ENCODE measurements around the gene ENKUR. TPM values are rescaled to one million over a fixed set of nuclear protein-coding genes. Genes with fewer than 3 reads are reported as not detected.
A peak's percentile ranks its signal among the peaks of the same experiment; 100 is the strongest.
"Not testable (repeated sequence)": the region's sequence is repeated elsewhere in the genome, so short reads cannot be mapped to it uniquely, and the experiment has no call there.

Gene ENKUR
- total RNA-seq, 2 experiments from 2014 or later = not detected

DNA sequence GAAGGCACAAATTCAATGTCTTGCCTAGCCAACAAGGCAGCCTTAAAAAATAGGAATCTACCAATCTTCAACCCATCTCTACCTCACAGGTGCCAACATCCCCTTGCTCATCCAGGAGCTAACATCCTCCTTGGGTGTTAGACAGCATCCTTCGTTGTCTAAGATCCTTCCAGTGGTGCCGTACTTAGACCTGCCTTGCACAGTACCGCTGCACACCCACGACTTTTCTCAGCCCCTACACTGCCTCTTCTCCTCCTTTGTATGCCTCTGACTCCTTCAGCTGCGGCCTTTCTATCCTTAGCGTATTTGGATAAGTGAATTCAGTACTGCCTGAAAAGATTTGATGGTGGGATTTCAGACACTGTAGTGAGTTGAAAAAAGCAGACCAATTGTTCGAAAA, 47.6 kb downstream of the ENKUR start:
- CTCF ChIA-PET = interaction anchor here (0.6 kb wide), 1 partner anchor 171 kb away, joined by 3 read pairs; no protein-coding TSS in a partner anchor
- POLR2A ChIA-PET = no interaction called here
- H3K4me1 Mint-ChIP-seq (ENCODE audit: low read depth) = peaks cover 6% of the 10 kb centered on the region
- DNase-seq = no peak
- no peak for ATAC-seq
- H3K27ac Mint-ChIP-seq = no peak overlapping the region
- H3K4me3 Mint-ChIP-seq = no peak overlapping the region
- no peaks in the 10 kb centered on the region for H3K27me3 Mint-ChIP-seq (ENCODE audit: low read depth)
- no peaks in the 10 kb centered on the region for H3K9me3 Mint-ChIP-seq (ENCODE audit: insufficient read depth)
- no peaks in the 10 kb centered on the region for H3K36me3 Mint-ChIP-seq (ENCODE audit: low read depth)

DNA sequence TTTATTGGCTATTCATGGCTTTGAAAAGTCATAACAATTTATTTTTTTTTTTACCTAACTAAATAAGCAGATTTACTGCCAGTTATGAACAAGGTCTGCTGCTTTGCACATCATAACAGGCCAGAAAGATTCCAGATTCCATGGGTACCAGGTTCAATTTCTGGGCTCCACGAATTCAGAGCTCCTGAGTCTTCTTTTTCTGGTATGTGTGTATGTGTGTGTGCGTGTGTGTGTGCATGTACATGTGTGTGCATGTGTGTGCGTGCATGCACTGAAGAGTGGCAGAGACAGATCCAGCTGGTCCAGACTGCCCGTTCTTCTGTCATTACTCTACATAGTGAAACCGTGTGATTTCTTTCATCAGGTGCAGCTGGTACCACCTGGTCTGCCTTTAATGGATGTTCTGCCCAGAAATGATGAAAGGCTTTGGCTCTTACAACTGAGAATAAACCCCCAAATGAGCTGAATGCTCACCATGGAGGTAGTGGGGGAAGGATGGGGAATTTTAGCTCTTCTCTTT, 48.9 kb downstream of the ENKUR start:
- DNase-seq (no peak), ATAC-seq (no peak)
- Mint-ChIP-seq H3K36me3 (ENCODE audit: low read depth) (no peaks in the 10 kb centered on the region), H3K27me3 (ENCODE audit: low read depth) (no peaks in the 10 kb centered on the region), H3K27ac (no peak overlapping the region), H3K9me3 (ENCODE audit: insufficient read depth) (no peaks in the 10 kb centered on the region), H3K4me1 (ENCODE audit: low read depth) (peaks cover 6% of the 10 kb centered on the region), H3K4me3 (no peak overlapping the region)
- CTCF ChIA-PET = no interaction called here
- POLR2A ChIA-PET = no interaction called here

DNA sequence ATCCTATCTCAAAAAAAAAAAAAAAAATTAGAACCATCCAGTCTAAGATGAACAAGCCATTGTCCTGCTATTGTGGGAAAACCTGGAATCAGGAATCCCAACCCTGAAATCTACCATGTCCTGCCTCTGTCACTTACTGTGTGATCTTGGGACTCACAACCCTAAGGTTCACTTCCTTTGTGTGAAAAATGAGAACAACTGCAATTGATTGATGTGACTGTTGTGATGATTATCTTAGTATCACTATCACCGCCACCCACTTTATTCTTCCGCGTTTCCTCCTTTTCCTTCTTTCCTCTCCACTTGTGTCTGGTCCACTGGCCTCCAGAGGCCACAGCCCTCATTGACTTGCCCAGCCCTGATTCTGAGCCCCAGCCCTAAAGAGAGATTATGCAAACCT, 50.9 kb downstream of the ENKUR start:
- DNase-seq = no peak
- no peak overlapping the region for H3K27ac Mint-ChIP-seq
- H3K36me3 Mint-ChIP-seq (ENCODE audit: low read depth) = no peaks in the 10 kb centered on the region
- H3K9me3 Mint-ChIP-seq (ENCODE audit: insufficient read depth) = no peaks in the 10 kb centered on the region
- CTCF ChIA-PET = interaction anchor here (0.5 kb wide), 1 partner anchor 33 kb away, joined by 3 read pairs; no protein-coding TSS in a partner anchor
- H3K4me1 Mint-ChIP-seq (ENCODE audit: low read depth) = peaks cover 3% of the 10 kb centered on the region
- POLR2A ChIA-PET = no interaction called here
- no peak for ATAC-seq
- H3K27me3 Mint-ChIP-seq (ENCODE audit: low read depth) = no peaks in the 10 kb centered on the region
- H3K4me3 Mint-ChIP-seq = no peak overlapping the region

DNA sequence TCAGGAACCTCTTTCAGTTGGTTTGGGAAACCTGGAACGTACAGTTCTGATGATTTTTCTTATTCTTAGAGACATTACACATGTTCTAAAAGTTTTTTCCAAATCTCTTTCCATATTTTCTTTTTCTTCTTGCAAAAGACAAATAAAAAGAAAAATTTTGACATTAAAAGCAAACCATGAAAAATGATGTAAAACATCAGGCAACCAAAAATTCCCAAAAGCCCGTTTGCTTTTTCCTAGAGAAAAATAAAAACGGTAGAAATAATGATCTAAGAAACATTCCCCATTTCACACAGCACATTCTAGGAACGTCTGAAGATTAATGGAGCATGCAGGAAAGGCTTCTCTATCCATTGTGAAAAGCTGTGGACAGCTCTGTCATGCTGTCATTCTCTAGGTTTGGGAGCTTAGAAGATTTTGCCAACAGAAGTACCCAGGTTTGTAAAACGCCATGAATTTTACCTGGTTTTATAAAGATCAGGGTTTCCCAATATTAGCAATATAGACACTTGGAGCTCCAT, 52.4 kb downstream of the ENKUR start:
- no peaks in the 10 kb centered on the region for H3K4me1 Mint-ChIP-seq (ENCODE audit: low read depth)
- POLR2A ChIA-PET = no interaction called here
- H3K27ac Mint-ChIP-seq = no peak overlapping the region
- no peaks in the 10 kb centered on the region for H3K9me3 Mint-ChIP-seq (ENCODE audit: insufficient read depth)
- ATAC-seq (no peak), DNase-seq (no peak)
- no peaks in the 10 kb centered on the region for H3K36me3 Mint-ChIP-seq (ENCODE audit: low read depth)
- CTCF ChIA-PET = interaction anchor here (1.1 kb wide), 1 partner anchor 11 kb away, joined by 3 read pairs; the partner anchor contains the start of gene PRTFDC1
- no peaks in the 10 kb centered on the region for H3K27me3 Mint-ChIP-seq (ENCODE audit: low read depth)
- H3K4me3 Mint-ChIP-seq = no peak overlapping the region

DNA sequence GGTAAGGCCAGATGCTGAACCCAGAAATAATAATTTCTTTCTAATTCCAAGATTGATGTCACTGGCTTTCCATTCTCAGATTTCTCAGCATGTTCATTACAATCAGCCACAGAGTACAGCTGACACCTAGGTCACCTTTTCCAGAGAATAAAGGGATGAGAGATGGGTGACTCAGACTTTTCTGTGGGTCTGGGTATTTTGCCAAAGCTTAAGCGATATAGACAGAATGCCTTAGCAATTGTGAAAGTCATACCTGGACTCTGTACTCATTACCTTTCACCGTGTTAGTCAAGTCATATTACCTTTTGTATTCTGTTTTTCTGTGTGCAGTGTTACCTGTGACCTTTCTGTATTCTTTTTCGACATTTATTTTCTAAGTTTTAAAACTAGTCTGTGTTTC, 53.0 kb downstream of the ENKUR start:
- ATAC-seq (no peak), DNase-seq (no peak)
- ChIA-PET POLR2A (no interaction called here), CTCF (no interaction called here)
- no peak overlapping the region for H3K27ac Mint-ChIP-seq
- no peaks in the 10 kb centered on the region for H3K27me3 Mint-ChIP-seq (ENCODE audit: low read depth)
- H3K4me3 Mint-ChIP-seq = no peak overlapping the region
- H3K4me1 Mint-ChIP-seq (ENCODE audit: low read depth) = no peaks in the 10 kb centered on the region
- no peaks in the 10 kb centered on the region for H3K36me3 Mint-ChIP-seq (ENCODE audit: low read depth)
- no peaks in the 10 kb centered on the region for H3K9me3 Mint-ChIP-seq (ENCODE audit: insufficient read depth)

DNA sequence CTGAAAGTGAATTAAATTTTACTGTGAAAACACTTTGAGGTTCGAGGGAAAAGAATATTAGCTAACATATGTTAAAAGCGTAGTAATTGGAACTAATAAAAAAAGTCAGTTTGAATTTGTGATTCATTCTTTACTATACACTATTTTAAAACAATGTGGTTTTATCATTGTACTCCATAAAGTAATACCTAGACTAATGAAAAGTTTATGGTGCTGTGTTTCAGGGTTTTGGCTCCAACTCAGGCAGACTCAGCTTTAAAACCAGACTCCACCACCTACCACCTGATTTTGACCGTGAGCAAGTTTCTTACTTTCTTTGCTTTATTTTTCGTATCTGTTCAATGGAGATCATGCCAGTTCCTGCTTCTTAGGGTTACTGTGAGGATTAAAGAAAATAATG, 54.4 kb downstream of the ENKUR start:
- Mint-ChIP-seq H3K9me3 (ENCODE audit: insufficient read depth) (no peaks in the 10 kb centered on the region), H3K27me3 (ENCODE audit: low read depth) (no peaks in the 10 kb centered on the region), H3K4me3 (no peak overlapping the region), H3K27ac (no peak overlapping the region), H3K4me1 (ENCODE audit: low read depth) (no peaks in the 10 kb centered on the region), H3K36me3 (ENCODE audit: low read depth) (no peaks in the 10 kb centered on the region)
- no peak for ATAC-seq
- no peak for DNase-seq
- ChIA-PET CTCF (interaction anchor here (1.4 kb wide), 1 partner anchor 344 kb away, joined by 4 read pairs; no protein-coding TSS in a partner anchor), POLR2A (no interaction called here)

DNA sequence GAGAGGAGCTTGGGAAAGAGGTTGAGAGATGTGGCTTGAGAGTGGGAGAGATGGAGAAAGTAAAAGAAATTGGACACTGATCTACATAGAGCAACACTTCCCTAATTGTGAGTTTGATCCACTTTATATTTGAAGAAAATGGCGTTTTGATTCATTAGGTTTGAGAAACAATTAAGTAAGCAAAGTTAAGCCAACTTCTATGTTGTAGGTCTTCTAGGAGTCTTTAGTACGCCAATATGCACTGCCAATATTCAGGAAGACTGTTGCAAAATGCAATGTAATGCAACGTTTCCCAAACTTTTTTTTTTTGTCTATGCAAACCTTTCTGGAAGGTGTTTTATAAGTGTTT, 56.6 kb downstream of the ENKUR start:
- no peak overlapping the region for H3K27ac Mint-ChIP-seq

DNA sequence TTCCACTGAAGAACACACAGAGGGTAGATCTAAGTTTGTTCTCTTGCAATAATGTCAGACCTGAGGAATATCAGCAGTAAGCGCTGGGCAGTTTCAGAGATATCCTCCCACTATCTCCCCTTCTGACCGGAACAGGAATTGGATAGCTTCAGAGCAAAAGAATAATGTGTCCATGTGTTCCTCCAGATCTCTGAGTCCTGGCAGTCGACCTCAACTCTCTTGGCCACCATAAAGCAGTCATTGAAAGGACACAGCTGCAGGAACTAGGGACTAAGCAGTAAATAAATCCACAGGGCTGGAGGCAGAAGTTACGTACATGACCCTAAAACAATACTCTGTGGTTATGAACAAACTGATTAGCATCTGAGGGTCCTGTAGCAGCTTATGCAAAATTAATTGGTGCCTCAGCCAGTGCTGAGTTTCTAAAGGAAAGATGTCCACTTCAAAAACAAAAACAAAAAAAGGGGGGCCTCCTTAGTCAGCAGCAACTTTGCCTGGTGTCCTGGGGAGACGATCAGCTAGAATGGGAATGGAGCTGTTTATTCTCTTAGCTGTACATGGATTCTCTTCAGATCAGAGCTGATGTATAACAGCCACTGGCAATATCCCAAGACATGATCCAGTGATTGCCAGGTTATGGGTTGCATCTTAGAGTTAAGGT, 57.1 kb downstream of the ENKUR start:
- H3K36me3 Mint-ChIP-seq (ENCODE audit: low read depth) = no peaks in the 10 kb centered on the region
- POLR2A ChIA-PET = no interaction called here
- CTCF ChIA-PET = interaction anchor here (1.2 kb wide), 1 partner anchor 29 kb away, joined by 3 read pairs; no protein-coding TSS in a partner anchor

More for the DNA sequence above, 56.6 kb downstream of the ENKUR start:
- DNase-seq (no peak), ATAC-seq (no peak)
- Mint-ChIP-seq H3K4me1 (ENCODE audit: low read depth) (no peaks in the 10 kb centered on the region), H3K36me3 (ENCODE audit: low read depth) (no peaks in the 10 kb centered on the region), H3K9me3 (ENCODE audit: insufficient read depth) (no peaks in the 10 kb centered on the region), H3K27me3 (ENCODE audit: low read depth) (no peaks in the 10 kb centered on the region), H3K4me3 (no peak overlapping the region)
- CTCF ChIA-PET = interaction anchor here (1.2 kb wide), 1 partner anchor 30 kb away, joined by 3 read pairs; no protein-coding TSS in a partner anchor
- POLR2A ChIA-PET = no interaction called here

DNA sequence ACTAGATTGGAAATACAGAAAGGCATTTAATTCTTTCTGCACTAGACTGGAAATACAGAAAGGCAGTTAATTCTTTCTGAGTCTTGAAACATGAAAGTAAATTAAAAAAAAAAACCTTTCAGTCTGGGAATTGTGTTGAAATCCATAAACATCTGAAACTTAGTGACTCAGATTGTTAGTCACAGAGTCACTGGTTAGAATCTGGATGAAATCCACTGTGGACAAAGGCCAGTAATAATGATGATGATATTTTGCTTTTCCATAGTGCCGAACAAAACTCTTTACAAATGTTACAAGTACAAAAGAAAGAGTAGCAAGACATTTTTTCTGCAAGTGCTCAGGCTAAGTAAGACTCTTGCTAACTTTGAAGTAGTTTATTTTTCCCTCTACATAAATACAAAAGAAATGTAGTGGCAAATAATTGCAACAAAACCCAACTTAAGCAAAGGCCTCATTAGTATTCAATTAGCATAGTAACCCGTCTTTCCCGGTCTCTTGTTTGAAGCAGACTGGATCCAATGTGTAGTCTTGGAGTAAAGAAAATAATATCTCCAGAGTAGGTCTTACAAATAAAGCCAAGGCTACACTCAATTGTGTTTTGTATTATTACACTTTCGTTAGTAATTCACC, 57.8 kb downstream of the ENKUR start:
- H3K4me3 Mint-ChIP-seq = no peak overlapping the region
- H3K4me1 Mint-ChIP-seq (ENCODE audit: low read depth) = peaks cover 5% of the 10 kb centered on the region
- CTCF ChIA-PET = no interaction called here
- H3K9me3 Mint-ChIP-seq (ENCODE audit: insufficient read depth) = no peaks in the 10 kb centered on the region
- H3K36me3 Mint-ChIP-seq (ENCODE audit: low read depth) = no peaks in the 10 kb centered on the region
- no peaks in the 10 kb centered on the region for H3K27me3 Mint-ChIP-seq (ENCODE audit: low read depth)
- DNase-seq = no peak
- POLR2A ChIA-PET = no interaction called here
- ATAC-seq = no peak
- no peak overlapping the region for H3K27ac Mint-ChIP-seq

More for the DNA sequence above, 57.1 kb downstream of the ENKUR start:
- DNase-seq = no peak
- Mint-ChIP-seq H3K4me1 (ENCODE audit: low read depth) (no peaks in the 10 kb centered on the region), H3K27ac (no peak overlapping the region), H3K27me3 (ENCODE audit: low read depth) (no peaks in the 10 kb centered on the region), H3K9me3 (ENCODE audit: insufficient read depth) (no peaks in the 10 kb centered on the region), H3K4me3 (no peak overlapping the region)
- no peak for ATAC-seq

DNA sequence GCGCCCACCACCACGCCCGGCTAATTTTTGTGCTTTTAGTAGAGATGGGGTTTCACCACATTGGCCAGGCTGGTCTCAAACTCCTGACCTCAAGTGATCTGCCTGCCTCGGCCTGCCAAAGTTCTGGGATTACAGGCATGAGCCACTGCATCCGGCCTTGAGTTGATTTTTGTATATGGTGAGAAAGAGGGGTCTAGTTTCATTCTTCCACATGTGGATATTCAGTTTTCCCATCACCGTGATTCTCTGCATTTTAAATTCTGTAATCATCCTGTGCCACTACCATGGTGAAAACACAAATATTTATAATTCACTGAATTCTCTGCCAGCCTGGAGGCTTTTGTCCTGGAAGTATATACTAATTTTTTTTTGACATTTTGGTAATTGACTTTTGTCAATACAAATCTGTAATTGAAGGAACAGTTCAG, 58.3 kb downstream of the ENKUR start:
- DNase-seq; ATAC-seq; CTCF ChIA-PET; H3K4me3 Mint-ChIP-seq; H3K27ac Mint-ChIP-seq; H3K9me3 Mint-ChIP-seq (ENCODE audit: insufficient read depth); POLR2A ChIA-PET; H3K36me3 Mint-ChIP-seq (ENCODE audit: low read depth); H3K27me3 Mint-ChIP-seq (ENCODE audit: low read depth): not testable (repeated sequence)
- H3K4me1 Mint-ChIP-seq (ENCODE audit: low read depth) = peaks cover 10% of the 10 kb centered on the region

DNA sequence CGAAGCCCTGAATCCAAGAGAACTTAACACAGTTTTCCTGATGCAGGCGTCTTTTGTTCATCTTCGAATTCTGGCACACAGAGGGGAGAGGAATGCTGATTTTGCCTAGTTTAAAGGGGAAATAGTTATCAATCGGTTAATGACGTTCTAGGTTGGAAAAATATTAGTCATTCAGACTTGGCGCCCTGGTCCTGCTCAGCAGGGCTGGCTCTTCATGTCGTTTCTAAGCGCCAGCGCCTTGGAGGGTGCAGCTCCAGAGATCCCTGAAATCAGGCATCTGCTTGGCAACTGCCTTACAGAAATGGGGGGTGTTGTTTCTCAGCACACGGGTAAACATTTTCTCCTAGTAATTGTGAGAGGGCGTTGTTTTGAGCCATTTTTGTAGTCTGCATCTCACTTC, 62.3 kb downstream of the ENKUR start:
- Mint-ChIP-seq H3K27me3 (ENCODE audit: low read depth) (no peaks in the 10 kb centered on the region), H3K4me3 (peak overlapping the region; percentile 74), H3K9me3 (ENCODE audit: insufficient read depth) (no peaks in the 10 kb centered on the region), H3K4me1 (ENCODE audit: low read depth) (peaks cover 22% of the 10 kb centered on the region), H3K27ac (peak overlapping the region; percentile 83), H3K36me3 (ENCODE audit: low read depth) (no peaks in the 10 kb centered on the region)
- ChIA-PET CTCF (no interaction called here), POLR2A (no interaction called here)
- DNase-seq (no peak), ATAC-seq (no peak)
